B cell (primary cell): Measurements from ENCODE around the gene COTL1. TPM values are rescaled to one million over a fixed set of nuclear protein-coding genes. Genes with fewer than 3 reads are reported as not detected.

Experiments used
- ATAC-seq: fragments of 200-7000 bp; cut with Tn5 transposase; one replicate; pipeline ENCODE4 v1.10.0; 2021; ENCODE audit warnings: low read depth, mild to moderate bottlenecking, moderate number of reproducible peaks, moderate library complexity
- CTCF ChIA-PET: fragments of 350-600 bp; sonication (Branson Sonifier 250); formaldehyde crosslinking; loops from one replicate; lab custom pipeline; 2021; ENCODE audit warnings: antibody characterized with exemption, inconsistent platforms; lab: Charles Lee
- POLR2A ChIA-PET: fragments of 350-600 bp; sonication (Branson Sonifier 250); formaldehyde crosslinking; loops from one replicate; lab custom pipeline; 2021; ENCODE audit warnings: antibody characterized with exemption; lab: Charles Lee
- DNase-seq: peaks from one replicate; pipeline ENCODE4 v3.0.0; 2013
- H2AFZ ChIP-seq: 2 replicates; pipeline ENCODE4 v1.6.1; 2012; ENCODE audit warnings: mild to moderate bottlenecking, low read depth, low read length; ENCODE audit not compliant: insufficient read depth, poor library complexity, severe bottlenecking
- H3K27ac ChIP-seq, 2 donors: 1 replicate in 1 of 2; 2 replicates in 1 of 2; pipeline ENCODE4 v1.5.1; 2012 to 2013; ENCODE audit warnings: low read length in 2 of 2, mild to moderate bottlenecking in 2 of 2, moderate library complexity in 1 of 2
- H3K27me3 ChIP-seq, 4 experiments: fragments of 200-600 bp in 1 of 4; sonication (generic) in 1 of 4; replicated peaks in 1 of 4; 1 replicate in 2 of 4; 2 replicates in 2 of 4; pipeline versions ENCODE4 v1.6.1 to v1.7.0; 2013 to 2016; ENCODE audit warnings: low read length in 3 of 4, mild to moderate bottlenecking in 2 of 4, mixed read lengths in 1 of 4, moderate library complexity in 1 of 4; ENCODE audit not compliant: insufficient read depth in 4 of 4, control insufficient read depth in 3 of 4; ENCODE audit errors: control extremely low read depth in 1 of 4
- H3K36me3 ChIP-seq, 2 experiments: replicated peaks in 1 of 2; 1 replicate in 1 of 2; 2 replicates in 1 of 2; pipeline versions ENCODE4 v1.6.1 to v1.7.1; 2013; ENCODE audit warnings: low read length in 1 of 2; ENCODE audit not compliant: insufficient read depth in 2 of 2, control insufficient read depth in 1 of 2; ENCODE audit errors: control extremely low read depth in 1 of 2, extremely low read depth in 1 of 2
- H3K4me1 ChIP-seq, 2 donors: fragments of 200-600 bp in 1 of 2; sonication (generic) in 1 of 2; 1 replicate in 1 of 2; 2 replicates in 1 of 2; pipeline versions ENCODE4 v1.5.1 to v1.6.1; 2013 to 2017; ENCODE audit warnings: low read length in 2 of 2; ENCODE audit not compliant: control insufficient read depth in 2 of 2, insufficient read depth in 2 of 2
- H3K4me2 ChIP-seq: replicated peaks from 2 replicates; pipeline ENCODE3; 2012; ENCODE audit warnings: mild to moderate bottlenecking, low read depth, low read length; ENCODE audit not compliant: poor library complexity, severe bottlenecking
- H3K4me3 ChIP-seq, 5 experiments: fragments of 200-600 bp in 1 of 5; sonication (generic) in 1 of 5; 1 replicate in 3 of 5; 2 replicates in 2 of 5; pipeline versions ENCODE4 v1.5.1 to v1.7.0; 2011 to 2016; ENCODE audit warnings: low read length in 4 of 5, mild to moderate bottlenecking in 4 of 5, low read depth in 2 of 5, control low read depth in 1 of 5, moderate library complexity in 1 of 5; ENCODE audit not compliant: insufficient read depth in 1 of 5; ENCODE audit errors: control extremely low read depth in 1 of 5, extremely low read depth in 1 of 5
- H3K79me2 ChIP-seq: fragments of 200-600 bp; sonication (generic); one replicate; pipeline ENCODE4 v1.6.0; 2016; ENCODE audit warnings: low read length; ENCODE audit not compliant: control insufficient read depth, insufficient read depth
- H3K9ac ChIP-seq: fragments of 200-600 bp; sonication (generic); 2 replicates; pipeline ENCODE4 v1.6.1; 2017; ENCODE audit warnings: mild to moderate bottlenecking, low read length, moderate library complexity
- H3K9me3 ChIP-seq, 3 donors: one replicate each; pipeline versions ENCODE4 v1.6.1 to v1.7.1; 2013; ENCODE audit warnings: low read length in 2 of 3; ENCODE audit not compliant: control insufficient read depth in 2 of 3, insufficient read depth in 1 of 3; ENCODE audit errors: control extremely low read depth in 1 of 3
- H4K20me1 ChIP-seq: 2 replicates; pipeline ENCODE4 v1.6.0; 2012; ENCODE audit warnings: mild to moderate bottlenecking, low read length; ENCODE audit not compliant: insufficient read depth, control insufficient read depth, poor library complexity, severe bottlenecking
- H3K27ac Mint-ChIP-seq: one replicate; pipeline ENCODE4 v1.8.0; 2021; ENCODE audit warnings: mixed read lengths
- H3K27me3 Mint-ChIP-seq: one replicate; pipeline ENCODE4 v1.8.0; 2021; ENCODE audit warnings: mixed read lengths
- H3K4me1 Mint-ChIP-seq: one replicate; pipeline ENCODE4 v1.8.0; 2021; ENCODE audit warnings: mixed read lengths
- H3K4me3 Mint-ChIP-seq: one replicate; pipeline ENCODE4 v1.8.0; 2021; ENCODE audit warnings: mixed read lengths
- H3K9me3 Mint-ChIP-seq: one replicate; pipeline ENCODE4 v1.8.0; 2022; ENCODE audit warnings: mixed read lengths; ENCODE audit not compliant: insufficient read depth
- EZH2 ChIP-seq: IDR thresholded peaks from 2 replicates; pipeline ENCODE4 v1.6.1; 2012; ENCODE audit warnings: borderline replicate concordance, low read depth, mild to moderate bottlenecking, moderate library complexity, low read length; ENCODE audit not compliant: insufficient read depth, poor library complexity, severe bottlenecking
- WGBS: methylation state at CpG from one replicate; pipeline ENCODE4 v1.1.5; 2013; ENCODE audit warnings: missing lambda C conversion rate; ENCODE audit not compliant: insufficient coverage; 5-methylcytosine and 5-hydroxymethylcytosine counted together
- intact Hi-C: fragments of 100-400 bp; cut with micrococcal nuclease; formaldehyde crosslinking; loops from one replicate; pipeline ENCODE4 v1.10.0; 2022
- polyA plus RNA-seq: library from polyadenylated mRNA; depleted of rRNA; stranded (reverse); fragments of >200 nt; gene quantifications from 2 replicates; pipeline ENCODE4 v1.2.3, GENCODE V29; 2012
- total RNA-seq, 2 donors: library from RNA; stranded (reverse); fragments of 120-200 nt in 1 of 2; gene quantifications; 1 replicate in 1 of 2; 2 replicates in 1 of 2; pipeline versions ENCODE4 v1.2.3 to v1.2.4, GENCODE V29; 2013 to 2022
- TF ChIP-seq, protein P1 (sequence below): fragments of 200-600 bp; IDR thresholded peaks from one replicate; pipeline ENCODE4 v1.8.0; 2022; ENCODE audit warnings: antibody characterized with exemption, mild to moderate bottlenecking

The COTL1 gene
- total and polyA plus RNA-seq, 2 donors (not counting 1 experiment from before 2014, with no cell fraction given) = 158 to 264 TPM

DNA sequence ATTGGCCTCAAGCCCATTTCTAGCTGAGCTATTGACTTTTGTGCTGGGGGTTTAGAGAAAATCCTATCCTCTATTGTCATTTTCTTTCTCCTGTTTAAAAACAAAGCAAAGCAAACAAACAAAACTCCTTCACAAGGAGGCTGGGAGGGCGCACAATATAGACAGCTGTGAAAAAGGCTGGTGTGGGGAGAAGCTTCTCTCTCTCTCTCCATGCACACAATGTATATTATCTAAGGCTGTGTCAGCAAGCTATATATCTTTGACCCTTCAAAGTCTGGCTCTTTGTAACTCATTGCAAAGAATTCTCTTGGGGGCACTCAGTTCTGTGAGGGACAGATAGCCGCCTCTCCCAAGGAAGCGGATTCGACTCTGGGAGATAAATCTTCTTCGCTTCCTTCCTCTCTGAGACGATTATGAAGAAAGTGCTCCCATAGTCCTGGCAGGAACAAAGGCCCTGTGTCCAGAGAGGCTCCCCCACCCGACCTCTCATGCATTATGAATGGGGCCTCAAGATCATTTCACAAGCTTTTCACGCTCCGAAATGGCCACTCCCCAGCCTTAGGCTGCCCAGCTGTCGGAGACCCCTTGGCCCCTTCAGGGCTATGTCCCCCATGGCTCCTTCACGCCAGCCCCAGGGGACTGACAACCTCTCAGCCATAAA is 80.3 kb downstream of the COTL1 start:
- H4K20me1 ChIP-seq = no peaks in the 10 kb centered on the region
- TF ChIP-seq EZH2 = no peak
- TF ChIP-seq, protein P1, sequence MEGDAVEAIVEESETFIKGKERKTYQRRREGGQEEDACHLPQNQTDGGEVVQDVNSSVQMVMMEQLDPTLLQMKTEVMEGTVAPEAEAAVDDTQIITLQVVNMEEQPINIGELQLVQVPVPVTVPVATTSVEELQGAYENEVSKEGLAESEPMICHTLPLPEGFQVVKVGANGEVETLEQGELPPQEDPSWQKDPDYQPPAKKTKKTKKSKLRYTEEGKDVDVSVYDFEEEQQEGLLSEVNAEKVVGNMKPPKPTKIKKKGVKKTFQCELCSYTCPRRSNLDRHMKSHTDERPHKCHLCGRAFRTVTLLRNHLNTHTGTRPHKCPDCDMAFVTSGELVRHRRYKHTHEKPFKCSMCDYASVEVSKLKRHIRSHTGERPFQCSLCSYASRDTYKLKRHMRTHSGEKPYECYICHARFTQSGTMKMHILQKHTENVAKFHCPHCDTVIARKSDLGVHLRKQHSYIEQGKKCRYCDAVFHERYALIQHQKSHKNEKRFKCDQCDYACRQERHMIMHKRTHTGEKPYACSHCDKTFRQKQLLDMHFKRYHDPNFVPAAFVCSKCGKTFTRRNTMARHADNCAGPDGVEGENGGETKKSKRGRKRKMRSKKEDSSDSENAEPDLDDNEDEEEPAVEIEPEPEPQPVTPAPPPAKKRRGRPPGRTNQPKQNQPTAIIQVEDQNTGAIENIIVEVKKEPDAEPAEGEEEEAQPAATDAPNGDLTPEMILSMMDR = no peak
- Mint-ChIP-seq H3K9me3 (no peaks in the 10 kb centered on the region), H3K4me3 (no peak overlapping the region), H3K27me3 (peaks cover 8% of the 10 kb centered on the region), H3K4me1 (peaks cover 6% of the 10 kb centered on the region), H3K27ac (no peak overlapping the region)
- H3K36me3 ChIP-seq = no peaks in the 10 kb centered on the region
- H3K79me2 ChIP-seq = no peaks in the 10 kb centered on the region
- H2AFZ ChIP-seq = no peak overlapping the region
- H3K4me2 ChIP-seq = no peak overlapping the region
- H3K9me3 ChIP-seq = peaks cover 0 to 3% (median 0%) of the 10 kb centered on the region in 3 donors
- 90% methylated on average over 10 of the region's 11 CpGs for WGBS
- intact Hi-C loops = no loop called here
- POLR2A ChIA-PET = no interaction called here
- no peak overlapping the region for H3K27ac ChIP-seq
- H3K27me3 ChIP-seq = peaks cover 0 to 3% (median 0%) of the 10 kb centered on the region in 4 experiments
- CTCF ChIA-PET = interaction anchor here (1.0 kb wide), 1 partner anchor 217 kb away, joined by 3 read pairs; no protein-coding TSS in a partner anchor
- no peak overlapping the region for H3K9ac ChIP-seq
- H3K4me1 ChIP-seq = no peaks in the 10 kb centered on the region
- no peak for DNase-seq
- no peak overlapping the region for H3K4me3 ChIP-seq
- no peak for ATAC-seq

DNA sequence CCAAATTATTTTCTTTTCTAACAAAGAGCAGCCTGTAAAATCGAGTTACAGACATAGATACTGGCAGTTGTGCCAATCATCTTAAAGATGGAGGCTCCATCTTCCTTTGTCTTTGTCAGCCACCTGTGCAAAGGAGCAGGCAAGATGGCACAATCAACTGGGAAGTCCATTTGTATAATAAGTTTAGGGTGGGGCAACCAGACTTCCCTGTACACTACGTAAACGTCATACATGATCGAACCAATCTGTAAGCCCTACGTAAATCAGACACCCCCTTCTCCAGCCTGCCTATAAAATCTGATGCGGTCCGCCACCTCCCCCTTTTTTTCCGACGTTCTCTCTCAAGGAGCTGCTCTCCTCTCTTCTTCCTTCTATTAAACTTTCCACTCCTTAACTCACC is 82.0 kb downstream of the COTL1 start:
- Histone ChIP-seq H3K9me3 (peaks cover 0 to 3% (median 0%) of the 10 kb centered on the region in 3 donors), H2AFZ (no peak overlapping the region), H3K27ac (no peak overlapping the region), H4K20me1 (no peaks in the 10 kb centered on the region), H3K4me3 (no peak overlapping the region), H3K9ac (no peak overlapping the region), H3K79me2 (no peaks in the 10 kb centered on the region), H3K27me3 (peaks cover 0 to 3% (median 0%) of the 10 kb centered on the region in 4 experiments), H3K36me3 (no peaks in the 10 kb centered on the region), H3K4me2 (no peak overlapping the region), H3K4me1 (peaks cover 3 to 9% of the 10 kb centered on the region in 2 donors)
- H3K4me3 Mint-ChIP-seq = no peak overlapping the region
- ChIA-PET POLR2A (interaction anchor here (0.6 kb wide), 1 partner anchor 49 kb away, joined by 8 read pairs; no protein-coding TSS in a partner anchor), CTCF (no interaction called here)
- WGBS = 72% methylated on average over 9 of the region's 9 CpGs
- H3K27ac Mint-ChIP-seq = no peak overlapping the region
- ATAC-seq = no peak
- no peaks in the 10 kb centered on the region for H3K9me3 Mint-ChIP-seq
- peaks cover 14% of the 10 kb centered on the region for H3K4me1 Mint-ChIP-seq
- no peak for DNase-seq
- intact Hi-C loops = no loop called here
- no peak for TF ChIP-seq EZH2
- TF ChIP-seq, protein P1 = no peak
- peaks cover 8% of the 10 kb centered on the region for H3K27me3 Mint-ChIP-seq
